Left lung (tissue), 10 donors: ENCODE measurements around the gene FBXO9. TPM values are rescaled to one million over a fixed set of nuclear protein-coding genes. Genes with fewer than 3 reads are reported as not detected.

Experiments used
- ATAC-seq: fragments of 200-7000 bp; cut with Tn5 transposase; one replicate; pipeline ENCODE4 v1.9.1; 2020; ENCODE audit warnings: moderate library complexity
- DNase-seq, 4 donors: peaks; one replicate each; pipeline ENCODE4 v3.0.0-alpha.2; 2013 to 2020
- H3K27ac ChIP-seq, 2 donors: fragments of 200-600 bp; sonication (generic) in 1 of 2; one replicate each; pipeline versions ENCODE4 v1.5.0 to v1.8.0; 2020 to 2021
- H3K27me3 ChIP-seq, 2 donors: fragments of 200-600 bp; sonication (generic) in 1 of 2; one replicate each; pipeline versions ENCODE4 v1.5.0 to v1.8.0; 2020 to 2021
- H3K36me3 ChIP-seq, 2 donors: fragments of 200-600 bp; sonication (generic) in 1 of 2; one replicate each; pipeline versions ENCODE4 v1.5.0 to v1.8.0; 2020 to 2021
- H3K4me1 ChIP-seq, 2 donors: fragments of 200-600 bp; one replicate each; pipeline ENCODE4 v1.8.0; 2021
- H3K4me3 ChIP-seq, 2 donors: fragments of 200-600 bp; sonication (generic) in 1 of 2; one replicate each; pipeline versions ENCODE4 v1.5.0 to v1.8.0; 2020 to 2021; ENCODE audit warnings: mild to moderate bottlenecking in 1 of 2
- H3K9me3 ChIP-seq, 2 donors: fragments of 200-600 bp; sonication (generic) in 1 of 2; one replicate each; pipeline versions ENCODE4 v1.5.0 to v1.8.0; 2020 to 2021
- intact Hi-C, 2 donors: fragments of 100-400 bp; cut with DNase I; formaldehyde crosslinking; loops; one replicate each; pipeline versions ENCODE4 v1.11.2 to v1.14.2; 2022
- polyA plus RNA-seq, 6 donors: library from polyadenylated mRNA; unstranded; fragments of 120-200 nt; gene quantifications; one replicate each; pipeline ENCODE4 v1.2.1, GENCODE V29; 2013; ENCODE audit not compliant: insufficient read length in 6 of 6
- total RNA-seq, 2 donors: library from RNA; stranded (reverse); fragmentation: NEBNext Ultra II Directional; extraction: Animal tissue kit (Norgen Biotek cat#: 25700); gene quantifications; one replicate each; pipeline ENCODE4 v1.2.1, GENCODE V29; 2021
- TF ChIP-seq, protein P1 (sequence below), 2 donors: fragments of 200-600 bp; sonication (generic) in 1 of 2; IDR thresholded peaks; one replicate each; pipeline versions ENCODE4 v1.5.0 to v1.8.0; 2021; ENCODE audit warnings: antibody characterized with exemption in 2 of 2
- donor health status: DM: no; HTN: yes; CAD: no.
- donor health status: DM: no; HTN: no; CAD: no.

FBXO9 gene
- total and polyA plus RNA-seq, 8 donors = 77.6 to 127 (median 111) TPM

DNA sequence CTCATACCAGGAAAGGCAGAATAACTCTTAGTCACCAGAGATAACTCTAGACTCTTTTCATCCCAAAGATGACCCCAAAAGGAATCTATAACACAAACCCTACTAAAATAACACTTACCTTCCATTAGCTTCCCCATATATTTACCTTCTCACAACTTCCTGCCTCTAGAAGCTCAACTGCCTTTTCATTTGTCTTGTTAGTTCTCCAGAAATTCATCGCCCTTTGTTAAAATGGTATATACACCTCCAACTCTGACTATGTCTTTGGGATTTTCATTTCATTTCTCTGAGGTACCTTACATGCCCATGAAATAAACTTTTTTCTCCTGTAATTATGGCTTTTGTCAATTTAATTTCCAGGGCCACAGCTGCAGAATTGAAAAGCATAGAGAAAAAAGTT is 49.9 kb downstream of the FBXO9 start:
- Histone ChIP-seq H3K27ac (no peak overlapping the region), H3K4me1 (no peaks in the 10 kb centered on the region), H3K9me3 (no peaks in the 10 kb centered on the region), H3K27me3 (no peaks in the 10 kb centered on the region), H3K4me3 (no peak overlapping the region), H3K36me3 (no peaks in the 10 kb centered on the region)
- ATAC-seq (no peak), DNase-seq (no peak)
- TF ChIP-seq, protein P1, sequence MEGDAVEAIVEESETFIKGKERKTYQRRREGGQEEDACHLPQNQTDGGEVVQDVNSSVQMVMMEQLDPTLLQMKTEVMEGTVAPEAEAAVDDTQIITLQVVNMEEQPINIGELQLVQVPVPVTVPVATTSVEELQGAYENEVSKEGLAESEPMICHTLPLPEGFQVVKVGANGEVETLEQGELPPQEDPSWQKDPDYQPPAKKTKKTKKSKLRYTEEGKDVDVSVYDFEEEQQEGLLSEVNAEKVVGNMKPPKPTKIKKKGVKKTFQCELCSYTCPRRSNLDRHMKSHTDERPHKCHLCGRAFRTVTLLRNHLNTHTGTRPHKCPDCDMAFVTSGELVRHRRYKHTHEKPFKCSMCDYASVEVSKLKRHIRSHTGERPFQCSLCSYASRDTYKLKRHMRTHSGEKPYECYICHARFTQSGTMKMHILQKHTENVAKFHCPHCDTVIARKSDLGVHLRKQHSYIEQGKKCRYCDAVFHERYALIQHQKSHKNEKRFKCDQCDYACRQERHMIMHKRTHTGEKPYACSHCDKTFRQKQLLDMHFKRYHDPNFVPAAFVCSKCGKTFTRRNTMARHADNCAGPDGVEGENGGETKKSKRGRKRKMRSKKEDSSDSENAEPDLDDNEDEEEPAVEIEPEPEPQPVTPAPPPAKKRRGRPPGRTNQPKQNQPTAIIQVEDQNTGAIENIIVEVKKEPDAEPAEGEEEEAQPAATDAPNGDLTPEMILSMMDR (IDR thresholded peaks at IDR 0.05) = no peak
- intact Hi-C loops = no loop called here

GRCh38 chr6:53115741-53116140 is 50.5 kb downstream of the FBXO9 start:
- no peaks in the 10 kb centered on the region for H3K4me1 ChIP-seq
- ATAC-seq = no peak
- intact Hi-C loops = no loop called here
- H3K27me3 ChIP-seq = no peaks in the 10 kb centered on the region
- H3K4me3 ChIP-seq = no peak overlapping the region
- H3K27ac ChIP-seq = no peak overlapping the region
- no peaks in the 10 kb centered on the region for H3K9me3 ChIP-seq
- no peak for DNase-seq
- TF ChIP-seq, protein P1 (IDR thresholded peaks at IDR 0.05) = no peak
- no peaks in the 10 kb centered on the region for H3K36me3 ChIP-seq

DNA sequence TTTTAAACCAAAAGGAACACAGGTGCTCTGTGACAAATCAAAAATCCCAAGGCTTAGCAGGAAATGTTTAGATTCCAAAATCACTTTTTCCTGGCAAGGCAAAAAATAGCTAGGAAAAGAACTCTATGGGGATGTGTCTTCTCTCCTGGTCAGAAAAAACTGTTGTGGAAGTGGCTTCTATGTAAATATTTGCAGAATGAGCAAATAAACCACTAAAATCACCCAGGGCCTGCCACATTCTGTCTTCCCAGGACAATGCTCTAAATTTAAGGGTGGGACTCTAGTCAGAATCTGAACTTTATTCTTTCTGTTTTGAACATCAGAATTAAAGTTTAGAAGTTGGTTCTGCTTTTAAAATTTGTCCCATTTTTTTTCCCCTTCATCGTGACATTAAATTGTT is 54.1 kb downstream of the FBXO9 start:
- ATAC-seq = no peak

GRCh38 chr6:53119772-53120409 is 54.7 kb downstream of the FBXO9 start:
- TF ChIP-seq, protein P1 (IDR thresholded peaks at IDR 0.05) = no peak
- intact Hi-C loops = no loop called here
- Histone ChIP-seq H3K9me3 (no peaks in the 10 kb centered on the region), H3K4me3 (no peak overlapping the region), H3K27me3 (no peaks in the 10 kb centered on the region), H3K27ac (no peak overlapping the region), H3K36me3 (no peaks in the 10 kb centered on the region), H3K4me1 (no peaks in the 10 kb centered on the region)
- DNase-seq = no peak
- ATAC-seq = peak; percentile 24

More for the DNA sequence above, 54.1 kb downstream of the FBXO9 start:
- no peaks in the 10 kb centered on the region for H3K9me3 ChIP-seq
- TF ChIP-seq, protein P1 (IDR thresholded peaks at IDR 0.05) = no peak
- no peaks in the 10 kb centered on the region for H3K4me1 ChIP-seq
- H3K27ac ChIP-seq = no peak overlapping the region
- DNase-seq = no peak
- intact Hi-C loops = no loop called here
- H3K4me3 ChIP-seq = no peak overlapping the region
- H3K27me3 ChIP-seq = no peaks in the 10 kb centered on the region
- H3K36me3 ChIP-seq = no peaks in the 10 kb centered on the region

DNA sequence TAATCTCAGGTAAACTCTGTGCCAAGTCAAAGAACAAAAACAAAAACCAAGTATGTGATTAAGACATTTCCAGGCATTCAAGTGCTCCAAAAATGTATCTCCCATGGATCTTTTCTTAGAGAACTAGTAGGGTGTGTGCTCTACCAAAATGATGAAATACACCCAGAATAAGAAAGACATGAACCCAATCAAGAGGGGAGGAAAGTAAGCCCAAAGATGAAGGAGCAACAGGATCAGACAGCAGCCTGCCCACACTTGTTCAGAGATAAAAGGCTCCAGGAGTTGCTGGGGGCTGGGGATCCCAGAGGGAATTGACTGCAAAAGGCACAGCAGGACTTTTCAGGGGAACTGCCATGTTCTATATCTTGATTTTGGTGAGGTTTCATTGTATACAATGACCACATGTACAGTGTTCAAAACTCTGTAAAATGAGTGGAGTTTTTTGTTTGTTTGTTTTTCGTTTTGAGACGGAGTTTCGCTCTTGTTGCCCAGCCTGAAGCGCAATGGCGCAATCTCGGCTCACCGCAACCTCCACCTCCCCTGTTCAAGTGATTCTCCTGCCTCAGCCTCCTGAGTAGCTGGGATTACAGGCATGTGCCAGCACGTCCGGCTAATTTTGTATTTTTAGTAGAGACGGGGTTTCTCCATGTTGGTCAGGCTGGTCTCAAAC is 59.1 kb downstream of the FBXO9 start:
- ATAC-seq (no peak), DNase-seq (no peak)
- intact Hi-C loops = no loop called here
- no peaks in the 10 kb centered on the region for H3K9me3 ChIP-seq
- H3K27ac ChIP-seq = no peak overlapping the region
- TF ChIP-seq, protein P1 (IDR thresholded peaks at IDR 0.05) = no peak
- no peak overlapping the region for H3K4me3 ChIP-seq
- H3K4me1 ChIP-seq = no peaks in the 10 kb centered on the region
- H3K36me3 ChIP-seq = no peaks in the 10 kb centered on the region
- H3K27me3 ChIP-seq = no peaks in the 10 kb centered on the region
